ENCODE measurements around the gene C16orf92.
A peak's percentile ranks its signal among the peaks of the same experiment; 100 is the strongest.

The C16orf92 gene

GRCh38 chr16:30054451-30054850 is 31.5 kb downstream of the C16orf92 start:
- Mint-ChIP-seq H3K4me1 (peaks cover 43% of the 10 kb centered on the region), H3K27ac (peak overlapping the region in 2 of 3 experiments; percentile 51), H3K36me3 (ENCODE audit: low read depth) (peaks cover 4% of the 10 kb centered on the region), H3K4me3 (peak overlapping the region; percentile 81 to 87 (median 84)), H3K27me3 (ENCODE audit: low read depth) (no peaks in the 10 kb centered on the region), H3K9me3 (no peaks in the 10 kb centered on the region)
- TF ChIP-seq CTCF (IDR thresholded peaks at IDR 0.05; ENCODE audit: unreplicated experiment in 3 of 3): no peak

GRCh38 chr16:30054959-30055553 is 32.1 kb downstream of the C16orf92 start:
- Mint-ChIP-seq H3K27ac (peak overlapping the region in 2 of 3 experiments; percentile 31 to 49), H3K4me1 (peaks cover 43% of the 10 kb centered on the region), H3K4me3 (peak overlapping the region; percentile 81 to 87 (median 84)), H3K9me3 (no peaks in the 10 kb centered on the region), H3K36me3 (ENCODE audit: low read depth) (peaks cover 4% of the 10 kb centered on the region), H3K27me3 (ENCODE audit: low read depth) (no peaks in the 10 kb centered on the region)
- TF ChIP-seq CTCF (IDR thresholded peaks at IDR 0.05; ENCODE audit: unreplicated experiment in 3 of 3): peak in 2 of 3 experiments; percentile 25 to 38

- Mint-ChIP-seq H3K27me3 (ENCODE audit: low read depth) (no peaks in the 10 kb centered on the region), H3K27ac (peak overlapping the region; percentile 57 to 90 (median 82)), H3K4me3 (peak overlapping the region; percentile 13 to 59 (median 27)), H3K4me1 (peaks cover 37% of the 10 kb centered on the region), H3K9me3 (no peaks in the 10 kb centered on the region), H3K36me3 (ENCODE audit: low read depth) (peaks cover 4% of the 10 kb centered on the region)
- no peak for TF ChIP-seq CTCF (IDR thresholded peaks at IDR 0.05; ENCODE audit: unreplicated experiment in 3 of 3)
These were observed 37.3 kb downstream of the C16orf92 start for GRCh38 chr16:30060346-30060745.

- no peaks in the 10 kb centered on the region for H3K27me3 Mint-ChIP-seq (ENCODE audit: low read depth)
- no peaks in the 10 kb centered on the region for H3K9me3 Mint-ChIP-seq
- H3K27ac Mint-ChIP-seq: peak overlapping the region; percentile 57 to 90 (median 82)
- H3K4me3 Mint-ChIP-seq: peak overlapping the region; percentile 13 to 59 (median 27)
- H3K36me3 Mint-ChIP-seq (ENCODE audit: low read depth): peaks cover 4% of the 10 kb centered on the region
- TF ChIP-seq CTCF (IDR thresholded peaks at IDR 0.05; ENCODE audit: unreplicated experiment in 3 of 3): no peak
- peaks cover 37% of the 10 kb centered on the region for H3K4me1 Mint-ChIP-seq
These were observed 38.0 kb downstream of the C16orf92 start for GRCh38 chr16:30060836-30061554.

- no peak for TF ChIP-seq CTCF (IDR thresholded peaks at IDR 0.05; ENCODE audit: unreplicated experiment in 3 of 3)
- Mint-ChIP-seq H3K27ac (peak overlapping the region; percentile 98 to 100 (median 99)), H3K9me3 (no peaks in the 10 kb centered on the region), H3K27me3 (ENCODE audit: low read depth) (no peaks in the 10 kb centered on the region), H3K4me3 (peak overlapping the region; percentile 96 to 97 (median 97)), H3K4me1 (peaks cover 38% of the 10 kb centered on the region), H3K36me3 (ENCODE audit: low read depth) (peaks cover 18% of the 10 kb centered on the region)
These were observed 40.4 kb downstream of the C16orf92 start for GRCh38 chr16:30063278-30063892.
